HG03045 (cell line): Measurements from ENCODE around the gene IFNLR1.
"Not testable (repeated sequence)": the region's sequence is repeated elsewhere in the genome, so short reads cannot be mapped to it uniquely, and the experiment has no call there.

ENCODE experiments used
- ATAC-seq: cut with Tn5 transposase; IDR thresholded peaks from one replicate; pipeline ENCODE4 v1.9.1; 2021; ENCODE audit warnings: mild to moderate bottlenecking, moderate library complexity; ENCODE audit not compliant: unreplicated experiment

Gene IFNLR1

DNA sequence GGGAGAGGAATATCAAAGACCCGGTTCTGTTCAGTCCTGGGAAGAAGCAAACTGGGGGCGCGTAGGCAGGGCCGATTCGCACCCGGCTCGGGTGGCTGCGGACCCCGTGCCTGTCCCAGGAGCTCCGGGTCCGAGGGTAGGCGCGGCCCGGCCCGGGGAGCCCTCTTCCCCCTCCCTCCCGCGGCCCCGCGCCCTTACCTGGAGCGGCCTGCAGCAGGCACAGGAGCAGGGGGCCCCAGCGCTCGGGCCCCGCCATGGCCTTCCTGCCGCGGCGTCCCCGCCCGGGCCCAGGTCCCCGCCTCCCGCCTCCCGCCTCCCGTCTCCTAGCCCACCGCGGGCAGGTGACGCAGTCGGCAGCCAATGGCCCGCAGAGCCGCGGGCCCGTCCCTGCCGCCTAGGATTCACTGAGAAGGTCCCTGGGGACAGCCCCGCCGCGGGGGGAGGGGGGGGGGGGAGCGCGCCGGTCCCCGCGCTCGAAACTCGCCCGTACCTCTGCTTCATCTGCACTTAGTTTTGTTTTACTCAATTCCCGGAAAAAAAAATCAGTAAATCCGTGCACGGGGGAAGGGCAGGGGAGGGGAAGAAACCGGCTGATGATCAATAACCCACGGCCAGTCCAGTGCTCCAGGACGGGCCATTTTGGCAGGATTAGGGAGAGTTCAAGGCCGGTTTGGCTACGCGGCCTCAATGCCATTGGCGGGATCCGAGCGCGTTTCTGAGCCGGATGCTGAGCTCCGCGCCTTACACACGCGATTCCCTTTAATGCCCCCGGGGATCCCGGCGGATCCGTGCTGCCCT, at the start of gene IFNLR1:
IFNLR1 (minus strand) TSS at position 297 of the 798 bp plus-strand sequence; CDS start at position 256, 41 bp downstream.
- ATAC-seq: peak; percentile 36

DNA sequence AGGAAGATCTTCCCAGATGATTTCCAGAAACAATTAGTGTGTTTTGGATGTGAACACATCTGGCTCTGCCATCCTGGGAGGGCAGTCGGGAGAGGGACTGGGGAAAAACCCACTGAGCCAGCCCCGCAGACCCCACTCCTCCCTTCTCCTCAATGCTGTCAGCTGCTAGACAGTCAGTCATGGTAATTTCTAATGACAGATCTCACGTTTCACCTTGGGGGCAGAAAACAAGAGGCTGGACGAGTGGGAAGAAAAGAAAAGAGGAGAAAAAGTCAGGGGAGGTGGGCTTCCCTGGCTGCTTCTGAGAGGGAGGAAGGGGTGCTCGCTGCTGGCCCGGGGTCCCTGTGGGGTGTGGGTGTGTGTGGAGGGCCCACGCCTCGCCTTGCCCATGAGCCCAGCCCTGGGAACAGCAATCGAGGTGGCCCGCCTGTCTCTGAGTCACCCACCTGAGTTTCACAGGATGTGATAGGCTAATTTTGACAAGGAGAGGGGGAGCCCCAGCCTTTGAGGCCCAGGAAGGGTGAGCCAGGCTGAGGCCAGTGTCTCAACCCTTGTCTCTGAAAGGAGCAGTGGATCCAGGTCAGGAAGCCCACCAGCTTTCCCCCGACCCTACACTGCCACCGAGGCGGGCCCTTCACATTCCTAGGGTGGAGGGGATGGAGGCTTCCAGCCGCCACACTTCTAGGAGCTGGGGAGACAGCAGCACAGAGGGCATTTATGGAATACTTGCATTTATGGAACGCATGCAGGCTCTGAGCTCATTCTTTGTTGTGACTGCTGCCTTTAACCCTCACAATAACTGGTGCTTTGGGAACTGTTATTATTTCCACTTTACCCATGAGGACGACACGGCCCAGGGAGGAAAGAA, 49.1 kb upstream of the IFNLR1 start:
- ATAC-seq: no peak

DNA sequence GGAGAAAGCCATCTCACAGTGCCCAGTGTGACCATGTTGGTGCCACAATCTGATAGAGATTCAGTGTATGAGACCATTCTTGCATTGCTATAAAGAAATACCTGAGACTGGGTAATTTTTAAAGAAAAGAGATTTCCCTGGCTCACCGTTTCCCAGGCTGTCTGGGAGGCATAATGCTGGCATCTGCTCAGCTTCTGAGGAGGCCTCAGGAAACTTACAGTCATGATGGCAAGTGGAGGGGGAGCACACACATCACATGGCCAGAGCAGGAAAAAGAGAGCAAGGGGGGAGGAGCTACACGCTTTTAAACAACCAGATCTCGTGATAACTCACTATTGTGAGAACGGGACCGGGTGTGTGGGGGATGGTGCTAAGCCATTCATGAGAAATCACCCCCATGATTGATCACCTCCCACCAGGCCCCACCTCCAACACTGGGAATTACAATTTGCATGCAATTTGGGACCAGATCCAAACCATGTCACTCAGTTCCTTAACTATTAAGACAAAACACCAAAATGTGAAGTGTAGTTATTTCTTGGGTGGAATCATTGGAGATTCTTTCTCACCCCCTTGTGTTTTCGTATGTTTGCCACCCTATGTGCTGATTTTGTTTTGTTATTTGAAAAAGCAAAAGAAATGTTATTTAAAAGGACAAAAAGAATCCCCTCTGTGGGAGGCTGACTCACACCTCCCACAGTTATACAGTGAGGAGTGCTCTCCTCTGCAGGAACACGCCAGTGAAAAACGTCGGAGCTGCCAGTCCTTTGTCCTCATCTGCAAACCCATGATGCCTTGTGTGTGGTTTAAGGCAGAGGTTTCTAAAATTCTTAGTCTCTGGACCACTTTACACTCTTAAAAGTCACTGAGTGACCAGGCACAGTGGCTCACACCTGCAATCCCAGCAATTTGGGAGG, 46.9 kb upstream of the IFNLR1 start:
- ATAC-seq: no peak

DNA sequence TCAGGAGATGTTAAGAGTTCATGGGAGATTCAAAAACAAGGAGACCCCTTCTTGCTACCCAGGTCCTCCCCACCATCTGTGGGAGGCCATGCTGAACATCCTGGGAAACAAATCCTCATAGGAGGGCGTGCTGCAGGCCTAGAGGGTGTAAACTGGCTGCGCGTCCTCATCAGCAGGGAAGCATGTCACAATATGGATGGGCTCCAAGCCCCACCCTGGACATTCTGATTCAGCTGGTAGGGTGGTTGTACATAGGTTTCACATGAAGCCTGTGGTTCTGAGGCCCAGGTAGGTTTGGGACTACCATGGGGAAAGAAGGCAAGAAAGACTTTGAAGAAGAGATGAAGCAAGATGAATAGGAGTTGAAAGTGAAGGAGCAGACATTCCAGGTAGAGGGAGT, 44.6 kb upstream of the IFNLR1 start:
- ATAC-seq: no peak

DNA sequence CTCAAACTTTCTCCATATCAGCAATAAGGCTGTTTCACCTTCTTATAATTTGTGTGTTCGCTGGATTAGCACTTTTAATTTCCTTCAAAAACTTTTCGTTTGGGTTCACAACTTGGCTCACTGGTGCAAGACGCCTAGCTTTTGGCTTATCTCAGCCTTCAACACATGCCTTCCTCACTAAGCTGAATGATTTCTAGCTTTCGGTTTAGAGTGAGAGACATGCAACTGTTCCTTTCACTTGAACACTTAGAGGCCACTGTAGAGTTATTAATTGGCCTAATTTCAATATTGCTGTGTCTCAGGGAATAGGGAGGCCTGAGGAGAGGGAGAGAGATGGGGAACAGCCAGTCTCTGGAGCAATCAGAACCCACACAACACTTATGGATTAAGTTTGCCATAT, 41.2 kb upstream of the IFNLR1 start:
- ATAC-seq: no peak

DNA sequence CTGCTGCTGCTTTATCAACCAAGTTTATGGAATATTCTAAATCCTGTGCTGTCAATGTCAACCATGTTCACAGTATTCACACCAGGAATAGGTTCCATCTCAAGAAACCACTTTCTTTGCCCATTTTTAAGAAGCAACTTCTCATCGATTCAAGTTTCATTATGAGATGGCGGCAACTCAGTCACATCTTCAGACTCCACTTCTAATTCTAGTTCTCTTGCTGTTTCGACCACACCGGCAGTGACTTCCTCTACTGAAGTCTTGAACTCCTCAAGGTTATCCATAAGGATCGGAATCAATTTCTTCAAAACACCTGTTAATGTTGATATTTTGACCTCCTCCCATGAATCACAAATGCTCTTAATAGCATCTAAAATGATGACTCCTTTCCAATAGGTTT, 39.7 kb upstream of the IFNLR1 start:
- no peak for ATAC-seq

DNA sequence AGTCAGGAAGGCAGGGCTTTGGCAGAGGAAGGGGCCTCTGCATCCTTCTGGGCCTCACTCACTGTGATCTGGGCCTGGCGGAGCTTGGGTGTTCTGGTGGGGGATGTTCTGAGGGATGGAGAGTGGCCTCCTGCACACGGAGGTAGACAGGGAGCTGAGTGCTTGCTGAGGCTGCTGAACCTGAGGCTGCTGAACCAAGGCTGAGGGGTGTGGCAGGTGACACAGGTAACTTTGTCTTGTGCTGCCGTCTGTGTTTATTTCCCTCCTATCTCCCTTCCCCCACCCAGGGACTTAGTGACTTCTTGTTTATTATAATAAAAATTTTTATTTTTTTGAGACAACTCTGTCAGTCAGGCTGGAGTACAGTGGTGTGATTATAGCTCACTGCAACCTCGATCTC, 37.7 kb upstream of the IFNLR1 start:
- ATAC-seq: no peak

DNA sequence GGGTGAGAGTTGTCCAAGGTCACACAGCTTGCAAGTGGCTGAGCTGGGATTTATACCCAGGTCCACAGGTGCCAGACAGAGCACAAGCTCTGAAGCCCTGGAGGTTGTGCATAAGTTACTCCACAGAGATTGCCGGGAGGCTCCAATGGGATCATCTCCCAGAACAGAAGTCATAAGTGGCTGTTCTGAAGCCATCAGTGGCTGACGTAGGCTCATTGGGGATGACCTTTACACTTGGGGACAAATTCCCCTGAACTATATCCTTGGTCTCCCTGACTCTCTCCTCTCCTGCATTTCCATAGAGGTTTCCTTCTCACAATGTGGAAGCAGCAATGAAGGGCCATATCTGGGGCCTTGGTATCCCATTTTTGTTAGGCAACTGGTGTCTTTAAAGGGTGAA, 37.0 kb upstream of the IFNLR1 start:
- no peak for ATAC-seq

DNA sequence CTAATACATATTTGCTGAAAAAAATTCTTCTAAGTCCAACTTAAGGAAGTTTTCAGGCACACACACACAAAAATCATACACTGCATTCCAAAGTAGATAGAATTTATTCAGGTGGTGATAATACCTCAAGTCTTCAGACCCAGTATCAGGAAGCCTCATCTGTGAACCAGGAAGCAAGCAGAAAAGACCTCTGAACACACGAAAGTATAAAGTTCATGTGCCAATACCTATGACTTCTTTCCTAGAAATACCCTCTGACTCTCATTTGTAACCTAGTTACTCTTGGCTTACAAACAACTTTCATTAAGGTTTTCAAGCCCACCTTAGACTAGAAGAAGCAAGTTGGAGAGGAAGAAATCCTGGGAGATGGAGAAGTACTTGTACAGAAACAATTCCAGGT, 35.7 kb upstream of the IFNLR1 start:
- ATAC-seq: no peak

DNA sequence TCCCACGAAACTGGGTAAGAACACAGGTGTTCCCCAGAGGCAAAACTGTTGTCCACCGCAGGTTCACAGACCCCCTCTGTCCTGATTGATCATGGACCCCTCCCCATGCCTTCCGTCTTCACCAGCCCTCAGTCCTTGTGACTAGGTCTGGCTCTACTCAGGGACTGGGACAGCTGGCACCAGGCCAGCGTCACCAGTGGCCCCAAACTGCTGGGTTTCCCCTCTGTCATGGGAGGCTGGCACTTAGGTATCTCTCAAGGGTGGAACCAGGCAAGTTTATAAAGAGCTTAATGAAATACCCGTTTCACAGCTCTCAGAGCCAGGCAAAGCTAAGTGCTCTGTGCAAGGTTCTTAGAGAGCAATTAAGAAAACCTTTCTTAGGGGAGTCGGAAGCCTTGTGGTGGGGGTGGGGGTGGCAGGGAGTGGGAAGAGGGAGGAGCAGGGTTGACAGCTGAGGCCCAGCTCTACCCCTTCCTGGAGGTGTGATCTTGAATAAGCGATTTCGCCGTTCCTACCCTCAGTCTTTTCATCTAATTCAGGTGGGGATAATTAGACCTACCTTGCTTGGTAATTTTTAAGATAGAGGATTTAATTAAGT, 35.0 kb upstream of the IFNLR1 start:
- ATAC-seq: no peak

DNA sequence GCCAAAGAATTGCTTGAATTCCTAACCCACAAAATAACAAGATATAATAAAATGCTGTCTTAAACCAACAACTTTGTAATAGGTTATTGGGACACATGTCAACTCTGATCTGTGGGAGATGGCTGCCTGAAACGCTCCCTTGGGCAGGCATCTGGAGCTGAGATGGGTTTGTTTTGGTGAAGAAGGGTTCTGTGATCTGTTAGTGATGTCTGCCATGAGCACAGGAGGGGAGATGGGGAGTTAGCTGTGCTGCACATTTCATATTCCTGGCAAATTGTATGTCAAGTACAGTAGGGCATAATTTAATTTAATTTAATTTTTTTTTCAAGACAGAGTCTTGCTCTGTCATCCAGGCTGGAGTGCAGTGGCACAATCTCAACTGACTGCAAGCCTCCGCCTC, 34.2 kb upstream of the IFNLR1 start:
- no peak for ATAC-seq

DNA sequence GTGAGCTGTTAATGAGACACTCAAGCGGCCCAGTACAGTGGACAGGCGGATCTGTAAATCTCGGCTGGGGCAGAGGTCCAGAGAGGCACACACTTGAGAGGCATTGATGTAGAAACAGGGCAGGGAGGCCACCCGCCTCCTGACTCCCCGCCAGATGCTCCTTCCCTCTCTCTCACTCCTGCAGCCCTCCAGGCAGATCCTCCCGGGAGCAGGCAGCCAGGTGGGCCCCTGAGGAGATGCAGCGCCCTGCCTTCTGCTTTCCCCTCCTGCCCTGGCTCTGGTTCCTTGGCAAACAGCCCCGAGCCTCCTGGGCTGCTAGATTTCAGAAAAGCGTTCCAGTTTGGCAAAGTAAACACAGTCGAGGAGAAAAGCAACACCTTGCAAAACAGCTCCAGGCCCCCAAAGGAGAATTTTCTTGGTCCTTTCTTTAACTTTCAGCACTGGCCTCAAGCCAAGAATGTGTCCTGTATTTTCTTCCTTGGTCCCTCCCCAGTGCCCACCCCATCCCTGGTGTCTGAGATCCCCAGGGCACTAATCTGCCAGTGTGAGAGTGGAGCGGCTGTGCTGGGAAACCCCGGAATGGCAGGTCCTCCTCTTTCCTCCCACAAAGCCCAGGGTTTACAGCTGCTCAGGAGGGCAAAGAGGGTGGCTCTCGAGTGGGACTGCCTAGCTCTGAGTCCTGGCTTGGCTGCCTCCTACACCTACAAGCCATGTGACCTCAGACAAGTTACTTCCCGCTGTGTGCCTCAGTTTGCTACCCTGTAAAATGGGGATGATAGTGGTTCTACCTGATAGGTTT, 29.4 kb upstream of the IFNLR1 start:
- ATAC-seq: no peak

DNA sequence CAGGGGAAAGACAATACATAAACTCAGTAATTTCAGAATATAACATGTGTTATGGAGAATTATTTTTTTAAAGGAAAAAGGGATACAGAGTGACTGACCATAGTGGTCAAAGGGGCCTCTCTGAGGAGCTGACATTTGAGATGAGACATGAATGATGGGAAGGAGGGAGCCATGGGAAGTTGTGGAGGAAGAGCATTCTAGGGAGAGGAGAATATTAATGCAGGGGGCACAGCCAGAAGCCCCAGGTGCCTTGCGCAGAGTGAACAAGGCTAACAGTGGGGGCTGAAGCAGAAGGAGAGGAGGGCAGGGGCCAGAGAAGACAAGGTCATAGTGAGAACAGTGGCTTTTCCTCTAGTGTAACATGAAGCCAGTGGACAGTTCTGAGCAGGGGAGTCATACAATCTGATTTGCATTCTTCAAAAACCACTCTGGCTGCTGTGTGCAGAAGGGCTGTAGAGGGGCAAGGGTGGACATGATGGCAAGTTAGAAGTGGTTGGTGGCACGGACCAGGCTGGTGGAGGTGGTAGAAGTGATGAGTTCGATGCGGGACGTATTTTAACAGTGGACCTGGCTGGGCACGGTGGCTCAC, 28.2 kb upstream of the IFNLR1 start:
- no peak for ATAC-seq

DNA sequence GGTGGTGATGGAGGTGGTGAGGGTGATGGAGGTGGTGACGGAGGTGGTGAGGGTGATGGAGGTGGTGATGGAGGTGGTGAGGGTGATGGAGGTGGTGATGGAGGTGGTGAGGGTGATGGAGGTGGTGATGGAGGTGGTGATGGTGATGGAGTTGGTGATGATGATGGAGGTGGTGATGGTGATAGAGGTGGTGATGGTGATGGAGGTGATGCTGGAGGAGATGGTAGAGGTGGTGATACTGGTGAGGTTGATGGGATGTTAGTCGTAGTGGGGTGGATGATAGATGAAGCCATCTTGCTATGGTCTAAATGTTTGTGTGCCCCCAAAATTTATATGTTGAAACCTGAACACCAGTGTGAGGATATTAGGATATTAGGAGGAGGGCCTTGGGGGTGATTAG, 25.3 kb upstream of the IFNLR1 start:
- no peak for ATAC-seq

DNA sequence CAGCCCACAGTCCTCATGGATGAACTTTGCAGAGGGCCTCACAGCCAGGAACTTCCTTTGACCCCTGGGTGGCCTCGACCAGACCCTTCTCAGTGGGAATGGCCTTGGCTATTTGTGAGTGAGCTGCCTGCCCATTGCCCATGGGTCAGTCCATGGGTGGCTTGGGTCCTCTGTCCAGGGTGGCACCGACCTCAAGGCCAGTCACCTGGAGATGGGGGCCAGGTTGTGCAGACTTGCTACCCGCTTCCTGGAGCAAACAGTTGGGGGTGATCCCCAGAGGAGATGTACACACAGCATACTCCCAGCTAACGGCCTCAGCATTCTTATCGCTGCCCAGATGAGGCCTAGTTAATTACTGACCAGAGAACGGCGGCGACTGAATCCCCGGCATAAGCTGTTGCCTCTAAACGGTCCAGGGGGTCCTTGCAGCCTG, 23.1 kb upstream of the IFNLR1 start:
- no peak for ATAC-seq

DNA sequence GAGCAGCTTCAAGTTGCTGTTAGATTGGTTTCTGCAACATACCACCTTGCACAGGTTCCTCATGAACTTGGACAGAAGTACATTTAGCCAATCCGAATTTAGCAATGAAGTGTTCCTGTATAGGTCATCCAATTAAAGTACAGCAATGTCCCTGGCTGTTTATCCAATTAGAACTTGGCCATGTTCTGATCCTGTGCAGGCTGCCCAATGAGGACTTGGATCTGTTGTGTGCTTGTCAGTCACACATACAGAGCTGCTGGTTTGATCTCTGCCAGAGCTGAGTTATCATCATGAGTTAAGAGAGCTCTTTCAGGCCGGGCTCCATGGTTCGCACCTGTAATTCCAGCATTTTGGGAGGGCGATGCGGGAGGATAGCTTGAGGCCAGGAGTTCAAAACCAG, 22.0 kb upstream of the IFNLR1 start:
- no peak for ATAC-seq

DNA sequence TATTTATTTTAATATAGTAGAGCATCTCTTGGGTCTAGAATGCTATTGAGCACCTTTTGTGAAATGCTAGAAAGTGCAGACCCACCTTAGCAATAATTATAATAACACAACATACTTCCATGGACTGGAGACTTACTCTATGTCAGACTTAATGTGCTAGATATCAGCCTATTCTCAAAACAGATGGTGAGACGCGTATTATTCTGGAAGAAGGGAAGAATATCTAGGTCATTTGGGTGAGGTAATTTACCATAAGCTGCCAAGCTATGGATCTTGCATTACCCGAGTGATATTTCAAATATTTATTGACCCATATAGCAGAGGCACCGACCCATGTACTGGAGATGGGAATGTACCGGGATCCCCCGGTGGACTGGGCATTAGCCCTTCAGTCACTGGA, 20.6 kb upstream of the IFNLR1 start:
- no peak for ATAC-seq

DNA sequence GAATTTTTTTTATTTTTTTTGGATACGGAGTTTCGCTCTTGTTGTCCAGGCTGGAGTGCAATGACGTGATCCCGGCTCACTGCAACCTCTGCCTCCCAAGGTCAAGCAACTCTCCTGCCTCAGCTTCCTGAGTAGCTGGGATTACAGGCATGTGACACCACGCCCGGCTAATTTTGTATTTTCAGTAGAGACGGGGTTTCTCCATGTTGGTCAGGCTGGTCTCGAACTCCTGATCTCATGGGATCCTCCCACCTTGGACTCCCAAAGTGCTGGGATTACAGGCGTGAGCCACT, 20.3 kb upstream of the IFNLR1 start:
- ATAC-seq: not testable (repeated sequence)

DNA sequence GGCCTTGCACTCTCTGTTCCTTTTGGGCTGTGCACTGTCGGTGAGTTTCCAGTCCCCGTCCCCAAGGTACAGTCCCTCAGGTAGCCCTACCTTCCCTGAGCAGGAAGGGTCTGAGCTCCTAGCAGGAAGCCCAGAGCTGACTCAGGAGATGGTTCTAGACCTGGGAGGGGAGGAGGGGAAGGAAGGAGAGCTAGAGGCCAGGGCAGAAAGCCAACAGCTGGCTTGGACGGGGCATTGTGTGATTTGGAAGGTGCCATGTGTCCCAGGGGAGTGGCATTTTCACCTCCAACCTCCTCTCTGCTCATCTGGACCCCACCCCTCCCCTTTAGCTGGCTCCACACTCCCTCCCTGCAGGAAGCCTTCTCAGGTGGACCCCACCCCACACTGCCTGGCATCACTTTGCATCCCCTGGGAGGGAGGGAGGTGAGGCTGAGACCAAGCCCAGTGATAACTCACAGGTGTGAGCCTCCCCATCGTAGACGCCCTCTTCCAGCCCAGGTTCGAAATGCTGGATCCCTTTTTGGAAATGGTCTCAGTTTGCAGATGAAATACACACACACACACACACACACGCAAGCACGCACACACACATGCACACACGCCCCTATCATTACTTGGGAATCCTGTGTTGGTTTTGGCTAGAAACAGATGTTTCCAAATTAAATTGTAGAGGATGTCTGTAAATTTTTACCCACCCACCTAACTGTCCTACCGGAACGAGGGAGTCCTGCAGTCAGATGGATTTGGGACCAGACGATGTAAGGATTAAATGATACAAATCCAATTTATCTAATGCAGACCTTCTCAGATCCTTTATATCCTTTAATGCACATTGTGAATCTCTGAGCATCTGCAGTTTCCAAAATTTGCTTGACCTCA, 19.7 kb upstream of the IFNLR1 start:
- ATAC-seq: no peak
